ENCODE measurements around the gene ANKRD10.

The ANKRD10 gene

DNA sequence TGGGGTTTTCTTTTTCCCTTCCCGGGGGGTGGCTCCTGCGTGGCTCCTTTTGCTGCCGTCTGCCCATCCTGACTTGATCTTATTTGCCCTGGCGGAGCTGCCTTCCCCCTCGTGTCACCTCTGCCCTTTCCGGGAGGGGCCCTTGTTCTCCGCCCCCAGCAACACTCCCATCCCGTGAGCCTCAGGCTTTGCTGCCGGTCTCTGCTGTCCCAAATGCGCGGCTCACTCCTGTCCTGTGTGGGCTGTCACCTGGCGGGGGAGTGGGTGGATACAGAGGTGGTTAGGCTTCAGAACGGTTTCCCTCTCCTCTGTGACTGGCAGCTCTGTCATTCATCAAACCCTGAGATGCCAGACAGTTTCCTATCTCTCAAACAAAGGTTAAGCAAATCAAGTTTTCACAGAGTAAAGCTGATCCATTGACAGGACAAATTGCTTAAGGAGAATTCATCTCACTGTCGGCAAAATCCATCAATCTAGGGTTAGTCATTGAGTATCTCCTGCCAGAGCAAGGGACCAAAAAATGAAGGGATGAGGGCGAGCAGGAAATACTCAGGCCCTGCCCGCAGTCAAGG is 84.0 kb downstream of the ANKRD10 start:
- no peak for DNase-seq (ENCODE audit: low read depth)

GRCh38 chr13:110830331-110830730 is 84.5 kb downstream of the ANKRD10 start:
- DNase-seq (ENCODE audit: low read depth) = no peak

- DNase-seq (ENCODE audit: low read depth) = no peak
Observed at GRCh38 chr13:110829486-110829885, 85.4 kb downstream of the ANKRD10 start.

- DNase-seq (ENCODE audit: low read depth) = no peak
Observed at GRCh38 chr13:110828705-110829104, 86.2 kb downstream of the ANKRD10 start.
